Endometrial microvascular endothelial cells (primary cell): ENCODE measurements around the gene LILRB2. TPM values are rescaled to one million over a fixed set of nuclear protein-coding genes. Genes with fewer than 3 reads are reported as not detected.
"Not testable (repeated sequence)": the region's sequence is repeated elsewhere in the genome, so short reads cannot be mapped to it uniquely, and the experiment has no call there.

Source experiments
- in situ Hi-C: cut with HindIII; loops from 2 replicates; pipeline ENCODE4 v1.10.0; 2017; ENCODE audit warnings: low sequenced_read_pairs, low pct_unique_long_range_greater_than_20kb; ENCODE audit errors: inconsistent ontology term
- total RNA-seq: library from RNA; depleted of rRNA; stranded (reverse); fragments of >200 nt; gene quantifications from one replicate; pipeline ENCODE4 v1.2.3, GENCODE V29; 2015; ENCODE audit errors: inconsistent ontology term

Gene LILRB2
- total RNA-seq, 1 donor from 2014 or later, result not detected

GRCh38 chr19:54248016-54248601, 32.8 kb downstream of the LILRB2 start:
- in situ Hi-C loops, result no loop called here

GRCh38 chr19:54247106-54247930, 33.6 kb downstream of the LILRB2 start:
- in situ Hi-C loops, result no loop called here

GRCh38 chr19:54245936-54246335, 35.0 kb downstream of the LILRB2 start:
- in situ Hi-C loops, result no loop called here

GRCh38 chr19:54243809-54244208, 37.1 kb downstream of the LILRB2 start:
- in situ Hi-C loops, result not testable (repeated sequence)

- in situ Hi-C loops, result not testable (repeated sequence)
Measured at GRCh38 chr19:54242646-54243045, 38.3 kb downstream of the LILRB2 start, which contains the start of gene LILRA6. LILRA6 (minus strand) TSS chr19:54242790.

- in situ Hi-C loops, result not testable (repeated sequence)
Measured at GRCh38 chr19:54242234-54242633, 38.7 kb downstream of the LILRB2 start.

- in situ Hi-C loops, result not testable (repeated sequence)
Measured at GRCh38 chr19:54240372-54241336, 40.3 kb downstream of the LILRB2 start.

GRCh38 chr19:54239491-54240371, 41.2 kb downstream of the LILRB2 start:
- in situ Hi-C loops, result not testable (repeated sequence)

- in situ Hi-C loops, result no loop called here
Measured at GRCh38 chr19:54233941-54234340, 47.0 kb downstream of the LILRB2 start.

- in situ Hi-C loops, result no loop called here
Measured at GRCh38 chr19:54231077-54231931, 49.6 kb downstream of the LILRB2 start.

- in situ Hi-C loops, result no loop called here
Measured at GRCh38 chr19:54230031-54230430, 50.9 kb downstream of the LILRB2 start.

GRCh38 chr19:54229146-54229545, 51.8 kb downstream of the LILRB2 start:
- in situ Hi-C loops, result no loop called here

GRCh38 chr19:54224619-54225018, 56.3 kb downstream of the LILRB2 start:
- in situ Hi-C loops, result not testable (repeated sequence)

- in situ Hi-C loops, result not testable (repeated sequence)
Measured at GRCh38 chr19:54223937-54224281, 57.0 kb downstream of the LILRB2 start.
